ENCODE data around the gene TPSG1. TPM values are rescaled to one million over a fixed set of nuclear protein-coding genes. Genes with fewer than 3 reads are reported as not detected.

TPSG1 gene
- total RNA-seq, 1 donor from 2014 or later: not detected

- no peak for DNase-seq
- TF ChIP-seq CTCF (IDR thresholded peaks at IDR 0.05; ENCODE audit: partially characterized antibody, unreplicated experiment): no peak
- Mint-ChIP-seq H3K4me3 (ENCODE audit: unreplicated experiment) (no peak overlapping the region), H3K36me3 (ENCODE audit: unreplicated experiment) (no peaks in the 10 kb centered on the region), H3K4me1 (ENCODE audit: low read depth, unreplicated experiment) (no peaks in the 10 kb centered on the region), H3K9me3 (ENCODE audit: unreplicated experiment) (peaks cover 5% of the 10 kb centered on the region), H3K27me3 (ENCODE audit: unreplicated experiment) (peaks cover 7% of the 10 kb centered on the region), H3K27ac (ENCODE audit: unreplicated experiment) (no peak overlapping the region)
Measured at GRCh38 chr16:1213796-1214372, 11.2 kb downstream of the TPSG1 start.

GRCh38 chr16:1213231-1213630, 11.8 kb downstream of the TPSG1 start:
- Mint-ChIP-seq H3K27me3 (ENCODE audit: unreplicated experiment) (peaks cover 10% of the 10 kb centered on the region), H3K36me3 (ENCODE audit: unreplicated experiment) (no peaks in the 10 kb centered on the region), H3K27ac (ENCODE audit: unreplicated experiment) (no peak overlapping the region), H3K4me1 (ENCODE audit: low read depth, unreplicated experiment) (no peaks in the 10 kb centered on the region), H3K4me3 (ENCODE audit: unreplicated experiment) (no peak overlapping the region), H3K9me3 (ENCODE audit: unreplicated experiment) (peaks cover 5% of the 10 kb centered on the region)
- TF ChIP-seq CTCF (IDR thresholded peaks at IDR 0.05; ENCODE audit: partially characterized antibody, unreplicated experiment): no peak
- no peak for DNase-seq

- Mint-ChIP-seq H3K9me3 (ENCODE audit: unreplicated experiment) (peaks cover 3% of the 10 kb centered on the region), H3K36me3 (ENCODE audit: unreplicated experiment) (no peaks in the 10 kb centered on the region), H3K4me1 (ENCODE audit: low read depth, unreplicated experiment) (no peaks in the 10 kb centered on the region), H3K27me3 (ENCODE audit: unreplicated experiment) (peaks cover 11% of the 10 kb centered on the region), H3K4me3 (ENCODE audit: unreplicated experiment) (no peak overlapping the region), H3K27ac (ENCODE audit: unreplicated experiment) (no peak overlapping the region)
- TF ChIP-seq CTCF (IDR thresholded peaks at IDR 0.05; ENCODE audit: partially characterized antibody, unreplicated experiment): no peak
- no peak for DNase-seq
Measured at GRCh38 chr16:1212616-1213194, 12.4 kb downstream of the TPSG1 start.

- H3K4me3 Mint-ChIP-seq (ENCODE audit: unreplicated experiment): no peak overlapping the region
- H3K9me3 Mint-ChIP-seq (ENCODE audit: unreplicated experiment): peaks cover 3% of the 10 kb centered on the region
- H3K36me3 Mint-ChIP-seq (ENCODE audit: unreplicated experiment): no peaks in the 10 kb centered on the region
- no peak for DNase-seq
- TF ChIP-seq CTCF (IDR thresholded peaks at IDR 0.05; ENCODE audit: partially characterized antibody, unreplicated experiment): no peak
- peaks cover 10% of the 10 kb centered on the region for H3K27me3 Mint-ChIP-seq (ENCODE audit: unreplicated experiment)
- no peaks in the 10 kb centered on the region for H3K4me1 Mint-ChIP-seq (ENCODE audit: low read depth, unreplicated experiment)
- no peak overlapping the region for H3K27ac Mint-ChIP-seq (ENCODE audit: unreplicated experiment)
Measured at GRCh38 chr16:1211451-1212268, 13.4 kb downstream of the TPSG1 start.

- peaks cover 3% of the 10 kb centered on the region for H3K9me3 Mint-ChIP-seq (ENCODE audit: unreplicated experiment)
- H3K27me3 Mint-ChIP-seq (ENCODE audit: unreplicated experiment): peaks cover 11% of the 10 kb centered on the region
- H3K4me1 Mint-ChIP-seq (ENCODE audit: low read depth, unreplicated experiment): no peaks in the 10 kb centered on the region
- TF ChIP-seq CTCF (IDR thresholded peaks at IDR 0.05; ENCODE audit: partially characterized antibody, unreplicated experiment): no peak
- H3K4me3 Mint-ChIP-seq (ENCODE audit: unreplicated experiment): no peak overlapping the region
- H3K36me3 Mint-ChIP-seq (ENCODE audit: unreplicated experiment): no peaks in the 10 kb centered on the region
- H3K27ac Mint-ChIP-seq (ENCODE audit: unreplicated experiment): no peak overlapping the region
- DNase-seq: no peak
Measured at GRCh38 chr16:1210461-1210860, 14.6 kb downstream of the TPSG1 start.
